Lung (tissue), 12 donors: ENCODE measurements around the gene MFAP2. TPM values are rescaled to one million over a fixed set of nuclear protein-coding genes. Genes with fewer than 3 reads are reported as not detected.

Experiments used
- ATAC-seq: fragments of 200-7000 bp; cut with Tn5 transposase; one replicate; pipeline ENCODE4 v1.9.1; 2020; ENCODE audit warnings: moderate number of reproducible peaks; ENCODE audit not compliant: insufficient read depth, low FRiP score
- DNase-seq, 3 donors: peaks; one replicate each; pipeline ENCODE4 v3.0.0-alpha.2; 2013 to 2017
- H3K27ac ChIP-seq, 2 donors: one replicate each; pipeline ENCODE4 v1.5.1; 2013; ENCODE audit warnings: mild to moderate bottlenecking in 2 of 2, moderate library complexity in 2 of 2, control low read depth in 1 of 2, inconsistent platforms in 1 of 2, low read depth in 1 of 2, low read length in 1 of 2
- H3K27me3 ChIP-seq, 3 donors: one replicate each; pipeline ENCODE4 v1.5.1; 2013; ENCODE audit warnings: low read length in 2 of 3; ENCODE audit not compliant: control insufficient read depth in 3 of 3, insufficient read depth in 3 of 3
- H3K36me3 ChIP-seq, 4 donors: one replicate each; pipeline ENCODE4 v1.5.1; 2013; ENCODE audit warnings: low read length in 4 of 4, mild to moderate bottlenecking in 1 of 4, moderate library complexity in 1 of 4; ENCODE audit not compliant: control insufficient read depth in 4 of 4, insufficient read depth in 4 of 4
- H3K4me1 ChIP-seq, 5 donors: one replicate each; pipeline ENCODE4 v1.5.1; 2013; ENCODE audit warnings: low read length in 5 of 5, mild to moderate bottlenecking in 2 of 5, moderate library complexity in 1 of 5; ENCODE audit not compliant: control insufficient read depth in 5 of 5, insufficient read depth in 5 of 5
- H3K4me3 ChIP-seq: one replicate; pipeline ENCODE4 v1.5.1; 2013; ENCODE audit warnings: mild to moderate bottlenecking, control low read depth, moderate library complexity
- H3K9ac ChIP-seq, 2 donors: one replicate each; pipeline ENCODE4 v1.5.1; 2013; ENCODE audit warnings: low read length in 2 of 2, control low read depth in 1 of 2; ENCODE audit not compliant: insufficient read depth in 1 of 2
- H3K9me3 ChIP-seq, 4 donors: one replicate each; pipeline ENCODE4 v1.5.1; 2013; ENCODE audit warnings: low read length in 3 of 4, mild to moderate bottlenecking in 1 of 4, moderate library complexity in 1 of 4; ENCODE audit not compliant: control insufficient read depth in 4 of 4, insufficient read depth in 3 of 4
- WGBS, 2 donors: extraction: QIAGEN DNeasy Blood & Tissue Kit; methylation state at CpG; one replicate each; pipeline ENCODE4 v1.1.7; 2013; 5-methylcytosine and 5-hydroxymethylcytosine counted together
- polyA plus RNA-seq, 2 donors: library from polyadenylated mRNA; stranded (reverse); fragments of 200-250 nt; gene quantifications; one replicate each; pipeline ENCODE4 v1.2.1, GENCODE V29; 2013
- total RNA-seq, 2 donors: library from RNA; depleted of rRNA in 1 of 2; stranded (reverse); fragments of >200 nt in 1 of 2; gene quantifications; one replicate each; pipeline ENCODE4 v1.2.1, GENCODE V29; 2014 to 2021
- TF ChIP-seq, protein P1 (sequence below): IDR thresholded peaks from 2 replicates; pipeline ENCODE4 v1.5.1; 2012; ENCODE audit warnings: mild to moderate bottlenecking; ENCODE audit errors: control extremely low read depth, extremely low read depth
- donor health status: control.
- donor health status: control.
- donor health status: Bipolar disorder and iron deficiency.
- donor health status: healthy.
- donor health status: DM: yes; HTN: yes; CAD: no.

Gene MFAP2
- total and polyA plus RNA-seq, 4 donors: 7.4 to 28.5 (median 12.5) TPM

DNA sequence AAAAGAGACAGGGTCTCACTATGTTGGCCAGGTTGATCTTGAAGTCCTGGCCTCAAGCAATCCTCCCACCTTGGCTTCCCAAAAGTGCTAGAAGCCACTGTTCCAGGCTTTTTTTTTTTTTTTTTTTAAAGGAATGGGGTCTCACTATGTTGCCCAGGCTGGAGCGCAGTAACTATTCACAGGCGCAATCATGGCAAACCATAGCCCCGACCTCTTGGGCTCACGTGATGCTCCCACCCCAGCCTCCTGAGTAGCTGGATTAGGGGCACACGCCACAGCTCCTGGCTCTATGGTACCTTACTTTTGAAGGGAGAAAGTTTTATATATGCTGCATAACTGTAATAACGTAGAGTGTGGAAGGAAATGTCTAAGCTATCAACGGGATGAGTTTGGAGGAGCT, 37.0 kb upstream of the MFAP2 start:
- no peak overlapping the region for H3K9ac ChIP-seq
- H3K4me1 ChIP-seq: no peaks in the 10 kb centered on the region
- 94 to 96% methylated on average over 7 of the region's 7 CpGs for WGBS, 2 donors
- peaks cover 19 to 33% (median 24%) of the 10 kb centered on the region in 4 donors for H3K36me3 ChIP-seq
- H3K27me3 ChIP-seq: no peaks in the 10 kb centered on the region
- H3K27ac ChIP-seq: no peak overlapping the region
- H3K9me3 ChIP-seq: no peaks in the 10 kb centered on the region
- TF ChIP-seq, protein P1, sequence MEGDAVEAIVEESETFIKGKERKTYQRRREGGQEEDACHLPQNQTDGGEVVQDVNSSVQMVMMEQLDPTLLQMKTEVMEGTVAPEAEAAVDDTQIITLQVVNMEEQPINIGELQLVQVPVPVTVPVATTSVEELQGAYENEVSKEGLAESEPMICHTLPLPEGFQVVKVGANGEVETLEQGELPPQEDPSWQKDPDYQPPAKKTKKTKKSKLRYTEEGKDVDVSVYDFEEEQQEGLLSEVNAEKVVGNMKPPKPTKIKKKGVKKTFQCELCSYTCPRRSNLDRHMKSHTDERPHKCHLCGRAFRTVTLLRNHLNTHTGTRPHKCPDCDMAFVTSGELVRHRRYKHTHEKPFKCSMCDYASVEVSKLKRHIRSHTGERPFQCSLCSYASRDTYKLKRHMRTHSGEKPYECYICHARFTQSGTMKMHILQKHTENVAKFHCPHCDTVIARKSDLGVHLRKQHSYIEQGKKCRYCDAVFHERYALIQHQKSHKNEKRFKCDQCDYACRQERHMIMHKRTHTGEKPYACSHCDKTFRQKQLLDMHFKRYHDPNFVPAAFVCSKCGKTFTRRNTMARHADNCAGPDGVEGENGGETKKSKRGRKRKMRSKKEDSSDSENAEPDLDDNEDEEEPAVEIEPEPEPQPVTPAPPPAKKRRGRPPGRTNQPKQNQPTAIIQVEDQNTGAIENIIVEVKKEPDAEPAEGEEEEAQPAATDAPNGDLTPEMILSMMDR: no peak
- no peak for ATAC-seq
- DNase-seq: no peak
- H3K4me3 ChIP-seq: no peak overlapping the region

GRCh38 chr1:17016317-17016661, 35.9 kb upstream of the MFAP2 start:
- Histone ChIP-seq H3K9me3 (no peaks in the 10 kb centered on the region), H3K27me3 (no peaks in the 10 kb centered on the region), H3K27ac (no peak overlapping the region), H3K36me3 (peaks cover 12 to 23% (median 16%) of the 10 kb centered on the region in 4 donors), H3K9ac (no peak overlapping the region), H3K4me3 (no peak overlapping the region), H3K4me1 (peaks cover 0 to 3% (median 0%) of the 10 kb centered on the region in 5 donors)
- TF ChIP-seq, protein P1: no peak
- 82 to 89% methylated on average over 5 of the region's 5 CpGs for WGBS, 2 donors
- no peak for ATAC-seq
- no peak for DNase-seq

GRCh38 chr1:17014671-17015567, 34.5 kb upstream of the MFAP2 start:
- peaks cover 0 to 11% (median 3%) of the 10 kb centered on the region in 5 donors for H3K4me1 ChIP-seq
- TF ChIP-seq, protein P1: no peak
- no peaks in the 10 kb centered on the region for H3K27me3 ChIP-seq
- H3K9me3 ChIP-seq: no peaks in the 10 kb centered on the region
- DNase-seq: no peak
- no peak overlapping the region for H3K9ac ChIP-seq
- no peak overlapping the region for H3K27ac ChIP-seq
- 84% methylated on average over 10 of the region's 10 CpGs for whole genome bisulfite sequencing, 2 donors
- ATAC-seq: no peak
- H3K4me3 ChIP-seq: no peak overlapping the region
- peaks cover 3 to 10% (median 7%) of the 10 kb centered on the region in 4 donors for H3K36me3 ChIP-seq
